PC-9 (cell line): ENCODE measurements around the gene NIP7.

Source experiments
- EZH2 ChIP-seq: fragments of 200-600 bp; sonication (generic); IDR thresholded peaks from 2 replicates; pipeline ENCODE4 v1.8.0; 2017; ENCODE audit warnings: antibody characterized with exemption, low read depth
- TF ChIP-seq, protein P1 (sequence below): fragments of 200-600 bp; sonication (generic); conservative IDR thresholded peaks from 2 replicates; pipeline ENCODE4 v1.6.1; 2017; ENCODE audit warnings: mixed run types, antibody characterized with exemption, mild to moderate bottlenecking, moderate library complexity

DNA sequence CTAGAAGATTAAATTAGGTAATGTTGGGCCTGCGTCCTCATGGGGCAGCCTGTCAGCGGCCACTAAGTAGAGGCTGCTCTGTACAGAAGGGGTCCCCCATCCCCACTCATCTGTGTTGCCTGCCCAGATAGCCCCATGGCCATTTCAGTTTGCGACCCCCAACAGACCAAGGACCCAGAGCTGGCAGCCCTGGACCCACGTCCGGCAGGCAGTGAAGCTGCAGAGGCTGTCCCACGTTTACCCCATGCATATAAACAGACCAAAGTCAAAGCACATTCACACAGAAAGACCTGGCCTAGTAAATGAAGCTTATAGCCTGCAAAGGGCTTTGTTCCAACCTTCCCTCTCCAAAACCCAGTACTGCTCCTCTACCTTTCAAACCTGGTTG is 13.8 kb upstream of the NIP7 start:
- TF ChIP-seq EZH2, result no peak
- TF ChIP-seq, protein P1, sequence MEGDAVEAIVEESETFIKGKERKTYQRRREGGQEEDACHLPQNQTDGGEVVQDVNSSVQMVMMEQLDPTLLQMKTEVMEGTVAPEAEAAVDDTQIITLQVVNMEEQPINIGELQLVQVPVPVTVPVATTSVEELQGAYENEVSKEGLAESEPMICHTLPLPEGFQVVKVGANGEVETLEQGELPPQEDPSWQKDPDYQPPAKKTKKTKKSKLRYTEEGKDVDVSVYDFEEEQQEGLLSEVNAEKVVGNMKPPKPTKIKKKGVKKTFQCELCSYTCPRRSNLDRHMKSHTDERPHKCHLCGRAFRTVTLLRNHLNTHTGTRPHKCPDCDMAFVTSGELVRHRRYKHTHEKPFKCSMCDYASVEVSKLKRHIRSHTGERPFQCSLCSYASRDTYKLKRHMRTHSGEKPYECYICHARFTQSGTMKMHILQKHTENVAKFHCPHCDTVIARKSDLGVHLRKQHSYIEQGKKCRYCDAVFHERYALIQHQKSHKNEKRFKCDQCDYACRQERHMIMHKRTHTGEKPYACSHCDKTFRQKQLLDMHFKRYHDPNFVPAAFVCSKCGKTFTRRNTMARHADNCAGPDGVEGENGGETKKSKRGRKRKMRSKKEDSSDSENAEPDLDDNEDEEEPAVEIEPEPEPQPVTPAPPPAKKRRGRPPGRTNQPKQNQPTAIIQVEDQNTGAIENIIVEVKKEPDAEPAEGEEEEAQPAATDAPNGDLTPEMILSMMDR, result no peak
